Keratinocyte (primary cell): ENCODE measurements around the gene FAM50A. TPM values are rescaled to one million over a fixed set of nuclear protein-coding genes. Genes with fewer than 3 reads are reported as not detected.
A peak's percentile ranks its signal among the peaks of the same experiment; 100 is the strongest.

Source experiments
- DNase-seq: peaks from one replicate; pipeline ENCODE4 v3.0.0-alpha.2; 2011; ENCODE audit warnings: low read depth, missing footprints, low spot score
- FAIRE-seq: peaks from 2 replicates; lab custom pipeline; 2011; peaks lifted over from hg19 to GRCh38; lab: Jason Lieb, UNC
- H2AFZ ChIP-seq: 2 replicates; pipeline ENCODE4 v1.6.0; 2012; ENCODE audit warnings: low read length, control low read depth, inconsistent platforms; ENCODE audit not compliant: control insufficient read depth
- H3K27ac ChIP-seq: 2 replicates; pipeline ENCODE4 v1.5.1; 2011; ENCODE audit warnings: low read length; ENCODE audit not compliant: control insufficient read depth, insufficient read depth
- H3K27me3 ChIP-seq: 3 replicates; pipeline ENCODE4 v1.6.0; 2011; ENCODE audit warnings: low read length; ENCODE audit not compliant: control insufficient read depth, insufficient read depth; ENCODE audit errors: extremely low read depth
- H3K36me3 ChIP-seq, 2 experiments: 2 replicates in 1 of 2; 3 replicates in 1 of 2; pipeline ENCODE4 v1.5.1; 2011; ENCODE audit warnings: low read length in 2 of 2, mild to moderate bottlenecking in 1 of 2; ENCODE audit not compliant: control insufficient read depth in 2 of 2, insufficient read depth in 2 of 2; ENCODE audit errors: extremely low read depth in 1 of 2
- H3K4me1 ChIP-seq: 3 replicates; pipeline ENCODE4 v1.5.1; 2011; ENCODE audit warnings: low read length; ENCODE audit not compliant: control insufficient read depth, insufficient read depth; ENCODE audit errors: extremely low read depth
- H3K4me2 ChIP-seq: 3 replicates; pipeline ENCODE4 v1.6.0; 2011; ENCODE audit warnings: low read depth, low read length; ENCODE audit not compliant: control insufficient read depth, insufficient read depth; ENCODE audit errors: extremely low read depth
- H3K4me3 ChIP-seq, 3 experiments: fragments of 200-600 bp in 1 of 3; sonication (generic) in 1 of 3; 2 replicates in 2 of 3; 3 replicates in 1 of 3; pipeline ENCODE4 v1.5.1; 2011 to 2016; ENCODE audit warnings: low read length in 3 of 3, mild to moderate bottlenecking in 3 of 3, control low read depth in 2 of 3, inconsistent platforms in 1 of 3, low read depth in 1 of 3, mixed read lengths in 1 of 3, mixed run types in 1 of 3, moderate library complexity in 1 of 3; ENCODE audit not compliant: control insufficient read depth in 2 of 3, insufficient read depth in 2 of 3; ENCODE audit errors: extremely low read depth in 1 of 3
- H3K79me2 ChIP-seq: 2 replicates; pipeline ENCODE4 v1.6.0; 2012; ENCODE audit warnings: low read length; ENCODE audit not compliant: control insufficient read depth, insufficient read depth
- H3K9ac ChIP-seq: 3 replicates; pipeline ENCODE4 v1.6.0; 2011; ENCODE audit warnings: low read length; ENCODE audit not compliant: control insufficient read depth, insufficient read depth; ENCODE audit errors: extremely low read depth
- H3K9me1 ChIP-seq: 3 replicates; pipeline ENCODE4 v1.6.0; 2011; ENCODE audit warnings: low read length; ENCODE audit not compliant: control insufficient read depth, insufficient read depth; ENCODE audit errors: extremely low read depth
- H3K9me3 ChIP-seq: 2 replicates; pipeline ENCODE4 v1.5.1; 2012; ENCODE audit warnings: low read depth, low read length; ENCODE audit not compliant: control insufficient read depth
- H4K20me1 ChIP-seq: 3 replicates; pipeline ENCODE4 v1.6.0; 2011; ENCODE audit warnings: low read length; ENCODE audit not compliant: control insufficient read depth, insufficient read depth; ENCODE audit errors: extremely low read depth
- CTCF ChIP-seq, 3 experiments: IDR thresholded peaks in 1 of 3; conservative IDR thresholded peaks in 1 of 3; optimal IDR thresholded peaks in 1 of 3; 2 replicates in 2 of 3; 3 replicates in 1 of 3; pipeline versions ENCODE3 to v1.5.1; 2011; ENCODE audit warnings: low read length in 3 of 3, mild to moderate bottlenecking in 3 of 3, moderate library complexity in 2 of 3, control low read depth in 1 of 3, inconsistent platforms in 1 of 3; ENCODE audit not compliant: insufficient read depth in 2 of 3; ENCODE audit errors: extremely low read depth in 1 of 3
- EZH2 ChIP-seq: IDR thresholded peaks from one replicate; pipeline ENCODE4 v1.6.1; 2012; ENCODE audit warnings: inconsistent platforms, mild to moderate bottlenecking, low read length, moderate library complexity
- dilution Hi-C: fragments of 300-500 bp; cut with MboI; formaldehyde crosslinking; loops from one replicate; pipeline ENCODE4 v1.7.0; 2020; ENCODE audit warnings: low sequenced_read_pairs; ENCODE audit not compliant: extremely low pct_ligation_motif_present
- polyA plus RNA-seq, 5 experiments: library from polyadenylated mRNA; depleted of rRNA in 3 of 5; stranded (reverse) in 3 of 5; stranded (forward) in 1 of 5; unstranded in 1 of 5; fragments of >200 nt; gene quantifications; 1 replicate in 1 of 5; 2 replicates in 3 of 5; 3 replicates in 1 of 5; pipeline versions ENCODE4 v1.2.1 to v1.2.3, GENCODE V29; 2011 to 2012; ENCODE audit warnings: missing spikeins in 2 of 5, low read depth in 1 of 5, low replicate concordance in 1 of 5

FAM50A gene
- polyA plus RNA-seq, 1 donor (not counting 4 experiments of a cell fraction or from before 2014, with no cell fraction given) = 35.7 TPM

GRCh38 chrX:154396973-154397887 lies 46.7 kb upstream of the FAM50A start:
- Histone ChIP-seq H3K9ac (peak overlapping the region; percentile 98), H3K4me2 (peak overlapping the region; percentile 79), H3K27me3 (no peaks in the 10 kb centered on the region), H3K9me1 (no peaks in the 10 kb centered on the region), H3K36me3 (peaks cover 4 to 18% of the 10 kb centered on the region in 2 experiments), H3K27ac (peak overlapping the region; percentile 92), H3K4me3 (peak overlapping the region; percentile 52 to 80 (median 65)), H3K4me1 (peaks cover 2% of the 10 kb centered on the region), H3K9me3 (no peaks in the 10 kb centered on the region), H3K79me2 (peaks cover 13% of the 10 kb centered on the region), H2AFZ (no peak overlapping the region), H4K20me1 (no peaks in the 10 kb centered on the region)
- DNase-seq (no peak), FAIRE-seq (no peak)
- dilution Hi-C loops = no loop called here
- TF ChIP-seq CTCF (optimal IDR thresholded peaks at IDR 0.05 in 1 of 3, IDR thresholded peaks at IDR 0.05 in 1 of 3, conservative IDR thresholded peaks at IDR 0.05 in 1 of 3; ENCODE audit: extremely low read depth in 1 of 3, insufficient read depth in 2 of 3, low read length in 3 of 3) (no peak), EZH2 (no peak)

GRCh38 chrX:154397888-154398667 lies 45.9 kb upstream of the FAM50A start, which contains the start of gene RPL10:
TSS of gene RPL10 (plus strand) at chrX:154398377. CDS start at chrX:154398520, 143 bp downstream.
- peak within 1 kb of the TSS; percentile 98 for H3K9ac ChIP-seq
- H3K9me3 ChIP-seq = no peaks in the 10 kb centered on the region
- dilution Hi-C loops = no loop called here
- peaks cover 13% of the 10 kb centered on the region for H3K79me2 ChIP-seq
- peak within 1 kb of the TSS; percentile 60 to 80 (median 65) for H3K4me3 ChIP-seq
- peaks cover 4 to 18% of the 10 kb centered on the region in 2 experiments for H3K36me3 ChIP-seq
- peak within 1 kb of the TSS; percentile 92 for H3K27ac ChIP-seq
- H3K4me2 ChIP-seq = peak within 1 kb of the TSS; percentile 83
- no peaks in the 10 kb centered on the region for H3K27me3 ChIP-seq
- FAIRE-seq (no peak), DNase-seq (peak; percentile 83)
- peaks cover 2% of the 10 kb centered on the region for H3K4me1 ChIP-seq
- H2AFZ ChIP-seq = no peak within 1 kb of the TSS
- H4K20me1 ChIP-seq = no peaks in the 10 kb centered on the region
- H3K9me1 ChIP-seq = no peaks in the 10 kb centered on the region
- no peak for TF ChIP-seq CTCF (optimal IDR thresholded peaks at IDR 0.05 in 1 of 3, IDR thresholded peaks at IDR 0.05 in 1 of 3, conservative IDR thresholded peaks at IDR 0.05 in 1 of 3; ENCODE audit: extremely low read depth in 1 of 3, insufficient read depth in 2 of 3, low read length in 3 of 3)
- no peak for TF ChIP-seq EZH2
